A673 (cell line): ENCODE results near the gene MPO.

Experiments used
- CTCF ChIP-seq: fragments of 300-800, 200-600 bp; sonication (generic); conservative IDR thresholded peaks from 2 replicates; pipeline ENCODE4 v1.5.1; 2017; ENCODE audit warnings: low read depth, mild to moderate bottlenecking, antibody characterized with exemption, low read length, moderate library complexity, mixed read lengths
- EZH2 ChIP-seq: fragments of 200-600 bp; sonication (generic); IDR thresholded peaks from 2 replicates; pipeline ENCODE4 v1.6.1; 2017; ENCODE audit warnings: borderline replicate concordance, low read depth, mild to moderate bottlenecking, mixed read lengths, antibody characterized with exemption, low read length; ENCODE audit not compliant: poor library complexity, severe bottlenecking

DNA sequence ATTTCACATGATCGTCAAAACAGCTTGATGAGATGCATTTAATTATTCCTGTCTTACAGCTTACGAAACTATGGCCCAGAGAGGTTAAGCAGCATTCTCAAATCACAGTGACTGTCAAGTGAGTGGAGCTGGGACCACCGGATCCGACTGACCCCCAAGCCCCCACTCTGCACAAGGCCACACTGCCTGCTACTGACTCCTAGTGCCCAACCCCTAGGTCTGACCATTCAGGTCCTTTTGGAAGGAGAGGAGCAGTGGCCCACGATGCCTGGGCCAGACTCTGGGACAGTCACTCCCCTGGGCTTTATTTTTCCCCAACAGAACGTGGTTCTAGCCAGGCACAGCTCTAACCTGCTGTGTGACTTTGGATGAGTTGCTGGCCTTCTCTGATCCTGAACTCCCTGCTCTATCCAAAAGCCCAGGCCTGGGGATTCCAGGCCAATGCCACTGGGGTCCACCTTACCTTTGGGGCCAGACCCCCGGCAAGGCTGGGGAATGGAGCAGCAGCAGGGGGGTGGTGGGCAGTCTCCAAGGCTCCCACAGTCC, 38.0 kb upstream of the MPO start:
- TF ChIP-seq CTCF (no peak), EZH2 (no peak)
